GM10266 (cell line): ENCODE results near the gene EVI5.

Source experiments
- DNase-seq: peaks from one replicate; pipeline ENCODE4 v3.0.0; 2012; ENCODE audit errors: extremely low spot score
- CTCF ChIP-seq: IDR thresholded peaks from 2 replicates; pipeline ENCODE4 v1.5.1; 2012; ENCODE audit warnings: mild to moderate bottlenecking, low read depth; ENCODE audit not compliant: control insufficient read depth, insufficient read depth; ENCODE audit errors: missing control alignments

Gene EVI5

GRCh38 chr1:92756537-92756936 lies 28.4 kb downstream of the EVI5 start:
- TF ChIP-seq CTCF = no peak
- DNase-seq = no peak

GRCh38 chr1:92755541-92756461 lies 29.1 kb downstream of the EVI5 start:
- TF ChIP-seq CTCF = no peak
- no peak for DNase-seq

GRCh38 chr1:92754719-92755050 lies 30.2 kb downstream of the EVI5 start:
- no peak for DNase-seq
- TF ChIP-seq CTCF = no peak

GRCh38 chr1:92754000-92754718 lies 30.7 kb downstream of the EVI5 start:
- no peak for TF ChIP-seq CTCF
- no peak for DNase-seq

GRCh38 chr1:92752719-92753118 lies 32.2 kb downstream of the EVI5 start:
- no peak for DNase-seq
- TF ChIP-seq CTCF = no peak

GRCh38 chr1:92749024-92749634 lies 35.8 kb downstream of the EVI5 start:
- peak; percentile 70 for TF ChIP-seq CTCF
- DNase-seq = peak; percentile 59
